ENCODE data around the gene LMX1B.

DNA sequence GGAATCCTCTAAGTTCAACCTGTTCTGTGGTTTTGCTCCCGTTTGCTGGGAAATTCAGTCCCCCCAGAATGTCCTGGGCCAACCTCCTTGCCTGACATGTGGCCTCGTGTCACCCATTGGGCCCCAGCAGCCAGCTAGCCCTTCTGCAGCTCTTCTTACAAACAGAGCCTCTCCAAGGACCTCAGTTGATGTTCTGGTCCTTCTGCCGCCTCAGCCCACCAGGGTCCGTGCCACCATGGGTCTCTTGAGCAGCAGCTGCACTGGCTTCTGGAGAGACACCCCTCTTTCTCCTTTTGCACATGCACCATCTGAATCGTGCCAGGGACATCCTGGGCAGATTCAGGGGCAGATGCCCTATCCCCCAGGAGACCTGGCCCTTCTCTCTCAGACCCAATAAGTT lies 85.0 kb downstream of the LMX1B start:
- TF ChIP-seq, protein P1, sequence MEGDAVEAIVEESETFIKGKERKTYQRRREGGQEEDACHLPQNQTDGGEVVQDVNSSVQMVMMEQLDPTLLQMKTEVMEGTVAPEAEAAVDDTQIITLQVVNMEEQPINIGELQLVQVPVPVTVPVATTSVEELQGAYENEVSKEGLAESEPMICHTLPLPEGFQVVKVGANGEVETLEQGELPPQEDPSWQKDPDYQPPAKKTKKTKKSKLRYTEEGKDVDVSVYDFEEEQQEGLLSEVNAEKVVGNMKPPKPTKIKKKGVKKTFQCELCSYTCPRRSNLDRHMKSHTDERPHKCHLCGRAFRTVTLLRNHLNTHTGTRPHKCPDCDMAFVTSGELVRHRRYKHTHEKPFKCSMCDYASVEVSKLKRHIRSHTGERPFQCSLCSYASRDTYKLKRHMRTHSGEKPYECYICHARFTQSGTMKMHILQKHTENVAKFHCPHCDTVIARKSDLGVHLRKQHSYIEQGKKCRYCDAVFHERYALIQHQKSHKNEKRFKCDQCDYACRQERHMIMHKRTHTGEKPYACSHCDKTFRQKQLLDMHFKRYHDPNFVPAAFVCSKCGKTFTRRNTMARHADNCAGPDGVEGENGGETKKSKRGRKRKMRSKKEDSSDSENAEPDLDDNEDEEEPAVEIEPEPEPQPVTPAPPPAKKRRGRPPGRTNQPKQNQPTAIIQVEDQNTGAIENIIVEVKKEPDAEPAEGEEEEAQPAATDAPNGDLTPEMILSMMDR (optimal IDR thresholded peaks at IDR 0.05 in 1 of 3, IDR thresholded peaks at IDR 0.05 in 1 of 3, conservative IDR thresholded peaks at IDR 0.05 in 1 of 3; ENCODE audit: extremely low read depth in 1 of 3, insufficient read depth in 2 of 3, low read length in 3 of 3) = no peak
- no peak for TF ChIP-seq EZH2 (IDR thresholded peaks at IDR 0.05; ENCODE audit: low read length)
